Fibroblast of the aortic adventitia (primary cell): ENCODE measurements around the gene EPN2. TPM values are rescaled to one million over a fixed set of nuclear protein-coding genes. Genes with fewer than 3 reads are reported as not detected.

Experiments
- DNase-seq: peaks from one replicate; pipeline ENCODE4 v3.0.0-alpha.2; 2010; ENCODE audit warnings: low read depth
- H3K4me3 ChIP-seq: 2 replicates; pipeline ENCODE4 v1.5.1; 2011; ENCODE audit warnings: low read depth, mild to moderate bottlenecking, control low read depth, low read length, moderate library complexity
- total RNA-seq: library from RNA; depleted of rRNA; stranded (reverse); fragments of >200 nt; gene quantifications from 2 replicates; pipeline ENCODE4 v1.2.3, GENCODE V29; 2012; ENCODE audit warnings: low replicate concordance
- TF ChIP-seq, protein P1 (sequence below): IDR thresholded peaks from 2 replicates; pipeline ENCODE4 v1.5.1; 2011; ENCODE audit warnings: mild to moderate bottlenecking, low read length, control low read depth, inconsistent platforms; ENCODE audit not compliant: insufficient read depth

EPN2 gene
- total RNA-seq, 1 donor: 30.7 TPM

DNA sequence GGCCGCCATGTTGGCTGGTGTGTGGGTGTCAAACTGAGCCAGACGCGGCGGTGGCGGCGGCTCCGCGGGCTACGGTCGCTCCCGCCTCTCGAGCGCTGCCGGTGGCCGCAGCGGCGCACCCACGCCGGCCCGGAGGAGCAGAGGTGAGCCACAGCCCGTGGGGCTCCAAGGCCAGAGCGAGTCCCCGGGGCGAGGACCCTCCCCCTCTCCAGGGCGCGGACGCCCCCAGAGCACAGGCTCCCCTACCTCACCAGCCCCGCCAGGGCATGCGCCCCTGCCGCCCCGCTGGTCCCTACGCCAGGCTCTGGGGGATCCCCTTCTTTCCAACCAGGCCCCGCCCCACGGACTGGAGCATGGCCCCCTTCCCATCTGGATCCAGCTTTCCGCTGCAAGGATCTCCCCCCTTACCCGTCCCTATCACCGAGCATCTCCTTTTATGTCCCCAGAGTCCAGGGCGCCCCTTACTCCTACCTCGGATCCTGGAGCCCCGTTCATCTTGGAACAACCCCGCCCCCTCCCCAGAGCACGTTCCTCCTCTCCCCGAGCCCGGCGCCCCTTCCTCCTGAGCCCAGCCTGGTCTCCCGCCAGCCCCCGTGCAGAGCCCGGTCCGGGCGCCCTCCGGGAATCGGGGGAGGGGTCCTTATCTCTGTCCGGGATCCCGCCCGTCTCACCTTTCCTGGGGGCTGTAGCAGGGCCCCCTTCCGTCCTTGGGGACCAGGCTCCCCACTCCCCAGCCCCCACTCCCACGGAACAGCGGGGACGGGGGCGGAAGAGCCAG, 412 bp downstream of the EPN2 start:
- TF ChIP-seq, protein P1, sequence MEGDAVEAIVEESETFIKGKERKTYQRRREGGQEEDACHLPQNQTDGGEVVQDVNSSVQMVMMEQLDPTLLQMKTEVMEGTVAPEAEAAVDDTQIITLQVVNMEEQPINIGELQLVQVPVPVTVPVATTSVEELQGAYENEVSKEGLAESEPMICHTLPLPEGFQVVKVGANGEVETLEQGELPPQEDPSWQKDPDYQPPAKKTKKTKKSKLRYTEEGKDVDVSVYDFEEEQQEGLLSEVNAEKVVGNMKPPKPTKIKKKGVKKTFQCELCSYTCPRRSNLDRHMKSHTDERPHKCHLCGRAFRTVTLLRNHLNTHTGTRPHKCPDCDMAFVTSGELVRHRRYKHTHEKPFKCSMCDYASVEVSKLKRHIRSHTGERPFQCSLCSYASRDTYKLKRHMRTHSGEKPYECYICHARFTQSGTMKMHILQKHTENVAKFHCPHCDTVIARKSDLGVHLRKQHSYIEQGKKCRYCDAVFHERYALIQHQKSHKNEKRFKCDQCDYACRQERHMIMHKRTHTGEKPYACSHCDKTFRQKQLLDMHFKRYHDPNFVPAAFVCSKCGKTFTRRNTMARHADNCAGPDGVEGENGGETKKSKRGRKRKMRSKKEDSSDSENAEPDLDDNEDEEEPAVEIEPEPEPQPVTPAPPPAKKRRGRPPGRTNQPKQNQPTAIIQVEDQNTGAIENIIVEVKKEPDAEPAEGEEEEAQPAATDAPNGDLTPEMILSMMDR: no peak
- no peak for DNase-seq
- peak overlapping the region; percentile 90 for H3K4me3 ChIP-seq

DNA sequence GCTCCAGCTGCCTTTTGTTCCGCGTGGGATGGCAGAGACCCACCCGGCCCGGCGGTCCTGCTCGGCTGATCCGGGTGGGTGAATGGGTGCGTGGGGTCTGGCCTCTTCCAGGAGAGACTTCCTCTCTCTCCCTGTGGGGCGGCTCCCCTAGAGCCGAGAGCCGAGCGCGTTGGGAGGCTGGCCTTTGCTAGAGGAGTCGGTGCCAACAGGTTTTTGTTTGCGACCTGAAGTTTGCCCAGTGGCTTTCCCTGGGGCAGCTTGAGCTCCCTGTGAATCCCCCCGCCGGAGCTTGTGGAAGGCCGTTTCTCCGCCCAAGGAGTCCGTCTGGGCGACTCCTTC, 970 bp downstream of the EPN2 start:
- H3K4me3 ChIP-seq: peak overlapping the region; percentile 90
- peak; percentile 23 for DNase-seq
- TF ChIP-seq, protein P1: no peak

DNA sequence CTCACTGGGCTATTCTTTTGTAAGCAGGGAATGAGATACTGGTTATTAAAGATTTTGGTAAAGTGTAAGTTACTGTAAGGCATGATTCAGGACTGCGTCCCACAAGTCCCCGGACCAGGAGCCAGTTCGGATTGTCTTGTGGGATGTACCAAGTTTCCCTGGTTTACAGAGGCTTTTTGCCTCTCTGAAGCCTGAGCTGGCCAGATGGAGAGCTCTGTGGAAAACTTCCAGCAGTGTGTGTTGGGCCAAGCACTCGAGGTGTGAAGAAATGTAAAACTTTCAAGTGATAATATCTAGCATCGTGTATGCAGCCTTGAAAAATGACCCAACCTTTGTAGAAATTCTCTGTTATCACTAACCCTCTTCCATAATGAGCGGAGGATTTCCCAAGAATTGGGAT, 2.4 kb downstream of the EPN2 start:
- TF ChIP-seq, protein P1: no peak
- peak; percentile 50 for DNase-seq

DNA sequence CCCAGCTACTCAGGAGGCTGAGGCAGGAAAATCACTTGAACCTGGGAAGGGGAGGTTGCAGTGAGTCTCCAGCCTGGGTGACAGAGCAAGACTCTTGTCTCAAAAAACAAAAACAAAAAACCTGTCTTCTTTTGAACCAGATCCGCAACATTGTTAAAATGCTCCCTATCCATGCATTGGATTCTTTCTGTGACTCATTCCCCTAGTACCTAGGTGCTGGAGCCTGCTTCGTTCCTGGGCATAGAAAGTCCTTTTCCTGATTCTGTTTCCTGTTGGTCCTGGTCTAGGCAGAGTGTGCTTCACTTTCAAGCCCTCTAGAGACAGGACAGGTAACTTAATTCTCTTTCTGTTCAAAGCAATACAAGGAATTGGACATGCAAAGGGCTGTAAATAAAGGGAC, 5.2 kb downstream of the EPN2 start:
- TF ChIP-seq, protein P1: no peak
- no peak for DNase-seq
- H3K4me3 ChIP-seq: no peak overlapping the region

More for the DNA sequence above, 2.4 kb downstream of the EPN2 start:
- H3K4me3 ChIP-seq: peak overlapping the region; percentile 22

DNA sequence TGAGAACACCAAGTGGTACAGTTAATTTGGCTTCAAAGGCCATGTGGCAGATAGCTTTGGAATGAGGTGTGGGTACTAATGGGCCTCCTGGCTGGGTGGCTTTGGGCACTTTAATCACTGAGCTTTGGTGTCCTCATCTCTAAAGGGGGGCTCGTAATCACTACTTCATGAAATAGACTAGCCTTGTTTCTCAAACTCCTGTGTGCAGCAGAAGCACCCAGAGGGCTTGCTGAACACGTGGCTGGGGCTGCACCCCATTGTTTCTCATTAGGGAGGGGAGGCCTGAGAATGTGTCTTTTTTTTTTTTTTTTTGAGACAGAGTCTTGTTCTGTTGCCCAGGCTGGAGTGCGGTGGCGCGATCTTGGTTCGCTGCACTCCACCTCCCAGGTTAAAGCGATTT, 5.8 kb downstream of the EPN2 start:
- DNase-seq: no peak
- no peak overlapping the region for H3K4me3 ChIP-seq
- TF ChIP-seq, protein P1: no peak

DNA sequence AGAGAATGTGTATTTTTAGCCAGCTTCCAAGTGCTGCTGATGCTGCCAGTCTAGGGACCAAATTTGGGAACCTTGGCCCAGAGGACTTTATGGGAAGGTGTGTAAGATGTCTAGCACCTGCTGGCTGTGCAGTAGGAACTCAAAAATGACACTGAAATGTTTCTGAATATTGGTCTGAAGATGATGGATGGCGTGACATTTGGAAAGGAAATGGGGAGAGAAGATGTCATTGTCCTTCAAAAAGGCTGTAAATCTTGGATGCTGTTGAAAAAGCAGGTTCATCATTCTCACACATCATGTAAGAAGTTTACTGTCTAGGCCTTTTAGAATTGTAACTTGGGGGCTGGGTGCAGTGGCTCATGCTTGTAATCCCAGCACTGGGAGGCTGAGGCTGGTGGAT, 6.7 kb downstream of the EPN2 start:
- TF ChIP-seq, protein P1: no peak

DNA sequence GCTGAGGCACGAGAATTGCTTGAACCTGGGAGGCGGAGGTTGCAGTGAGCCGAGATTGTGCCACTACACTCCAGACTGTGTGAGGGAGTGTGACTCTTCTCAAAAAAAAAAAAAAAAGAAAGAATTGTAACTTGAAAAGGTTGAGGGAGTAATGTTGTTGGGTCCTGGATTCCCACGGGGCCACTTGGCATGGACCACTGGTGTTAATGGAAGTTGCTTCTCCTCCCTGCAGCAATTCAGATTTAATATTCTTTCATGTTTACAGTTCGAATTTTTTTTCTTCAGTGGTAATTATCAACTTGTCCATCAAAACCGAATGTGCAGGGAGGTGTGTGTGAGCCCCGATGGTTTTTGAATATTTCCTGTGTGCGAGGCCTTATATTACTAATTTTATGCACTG, 7.2 kb downstream of the EPN2 start:
- H3K4me3 ChIP-seq: no peak overlapping the region
- DNase-seq: no peak
- TF ChIP-seq, protein P1: no peak

More for the DNA sequence above, 6.7 kb downstream of the EPN2 start:
- DNase-seq: no peak
- no peak overlapping the region for H3K4me3 ChIP-seq
